GM21381 (cell line): Measurements from ENCODE around the gene FBLN1.
"Not testable (repeated sequence)": the region's sequence is repeated elsewhere in the genome, so short reads cannot be mapped to it uniquely, and the experiment has no call there.

Experiments used
- ATAC-seq: cut with Tn5 transposase; IDR thresholded peaks from one replicate; pipeline ENCODE4 v1.9.1; 2021; ENCODE audit warnings: mild to moderate bottlenecking, moderate library complexity; ENCODE audit not compliant: unreplicated experiment

Gene FBLN1

GRCh38 chr22:45581549-45582080 lies 78.9 kb downstream of the FBLN1 start:
- no peak for ATAC-seq

- no peak for ATAC-seq
Measured at GRCh38 chr22:45582236-45582954, 79.7 kb downstream of the FBLN1 start.

- ATAC-seq = no peak
Measured at GRCh38 chr22:45582955-45583320, 80.3 kb downstream of the FBLN1 start.

- no peak for ATAC-seq
Measured at GRCh38 chr22:45583504-45583903, 80.8 kb downstream of the FBLN1 start.

- ATAC-seq = no peak
Measured at GRCh38 chr22:45584121-45584570, 81.5 kb downstream of the FBLN1 start.

GRCh38 chr22:45584621-45585436 lies 82.1 kb downstream of the FBLN1 start:
- no peak for ATAC-seq

GRCh38 chr22:45585437-45585755 lies 82.7 kb downstream of the FBLN1 start:
- no peak for ATAC-seq

GRCh38 chr22:45585946-45586540 lies 83.4 kb downstream of the FBLN1 start:
- no peak for ATAC-seq

- ATAC-seq = no peak
Measured at GRCh38 chr22:45586651-45587405, 84.1 kb downstream of the FBLN1 start.

- ATAC-seq = no peak
Measured at GRCh38 chr22:45587638-45588505, 85.2 kb downstream of the FBLN1 start.

GRCh38 chr22:45589556-45589955 lies 86.9 kb downstream of the FBLN1 start:
- ATAC-seq = no peak

GRCh38 chr22:45590262-45590661 lies 87.6 kb downstream of the FBLN1 start:
- ATAC-seq = no peak

GRCh38 chr22:45591633-45592213 lies 89.0 kb downstream of the FBLN1 start:
- not testable (repeated sequence) for ATAC-seq

GRCh38 chr22:45594123-45594941 lies 91.6 kb downstream of the FBLN1 start:
- no peak for ATAC-seq

- no peak for ATAC-seq
Measured at GRCh38 chr22:45597460-45598192, 94.9 kb downstream of the FBLN1 start.

- ATAC-seq = no peak
Measured at GRCh38 chr22:45598596-45599217, 96.0 kb downstream of the FBLN1 start.

- ATAC-seq = no peak
Measured at GRCh38 chr22:45599836-45600577, 97.3 kb downstream of the FBLN1 start.
